ENCODE measurements around the gene CFAP77.

Gene CFAP77

GRCh38 chr9:132594412-132594811 lies 184.4 kb downstream of the CFAP77 start:
- DNase-seq (ENCODE audit: low read depth): no peak
- no peak for TF ChIP-seq CTCF (IDR thresholded peaks at IDR 0.05; ENCODE audit: low read length, missing control alignments)
- no peak overlapping the region for H3K4me3 ChIP-seq (replicated peaks; ENCODE audit: low read depth, low read length)

- no peak for TF ChIP-seq CTCF (IDR thresholded peaks at IDR 0.05; ENCODE audit: low read length, missing control alignments)
- no peak overlapping the region for H3K4me3 ChIP-seq (replicated peaks; ENCODE audit: low read depth, low read length)
- no peak for DNase-seq (ENCODE audit: low read depth)
These were observed 185.3 kb downstream of the CFAP77 start for GRCh38 chr9:132595319-132595718.

GRCh38 chr9:132596200-132596599 lies 186.2 kb downstream of the CFAP77 start:
- TF ChIP-seq CTCF (IDR thresholded peaks at IDR 0.05; ENCODE audit: low read length, missing control alignments): no peak
- H3K4me3 ChIP-seq (replicated peaks; ENCODE audit: low read depth, low read length): no peak overlapping the region
- no peak for DNase-seq (ENCODE audit: low read depth)

- DNase-seq (ENCODE audit: low read depth): no peak
- TF ChIP-seq CTCF (IDR thresholded peaks at IDR 0.05; ENCODE audit: low read length, missing control alignments): no peak
- H3K4me3 ChIP-seq (replicated peaks; ENCODE audit: low read depth, low read length): no peak overlapping the region
These were observed 187.2 kb downstream of the CFAP77 start for GRCh38 chr9:132597073-132597775.

- TF ChIP-seq CTCF (IDR thresholded peaks at IDR 0.05; ENCODE audit: low read length, missing control alignments): no peak
- no peak for DNase-seq (ENCODE audit: low read depth)
These were observed 190.4 kb downstream of the CFAP77 start for GRCh38 chr9:132600326-132600984.

GRCh38 chr9:132602207-132602606 lies 192.2 kb downstream of the CFAP77 start:
- H3K4me3 ChIP-seq (replicated peaks; ENCODE audit: low read depth, low read length): no peak overlapping the region
- no peak for DNase-seq (ENCODE audit: low read depth)
- no peak for TF ChIP-seq CTCF (IDR thresholded peaks at IDR 0.05; ENCODE audit: low read length, missing control alignments)

More at GRCh38 chr9:132600326-132600984, 190.4 kb downstream of the CFAP77 start:
- no peak overlapping the region for H3K4me3 ChIP-seq (replicated peaks; ENCODE audit: low read depth, low read length)
